ENCODE data around the gene TDP1.

Gene TDP1

GRCh38 chr14:89955022-89955744, 544 bp upstream of the TDP1 start:
- peak overlapping the region; percentile 85 for H3K4me3 ChIP-seq (ENCODE audit: low read depth, low read length)
- TF ChIP-seq CTCF (IDR thresholded peaks at IDR 0.05; ENCODE audit: low read depth, low read length, missing control alignments) = no peak
- no peak for DNase-seq (ENCODE audit: low read depth)

DNA sequence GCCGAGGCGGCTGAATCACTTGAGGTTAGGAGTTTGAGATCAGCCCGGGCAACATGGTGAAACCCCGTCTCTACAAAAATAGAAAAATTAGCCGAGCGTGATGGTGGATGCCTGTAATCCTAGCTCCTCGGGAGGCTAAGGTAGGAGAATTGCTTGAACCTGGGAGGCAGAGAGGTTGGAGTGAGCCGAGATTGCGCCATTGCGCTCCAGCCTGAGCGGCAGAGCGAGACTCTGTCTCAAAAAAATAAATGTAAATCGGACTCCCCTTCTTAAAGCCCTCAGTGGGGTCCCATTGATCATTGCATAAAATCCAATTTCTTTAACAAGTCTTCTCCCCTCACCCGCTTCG, 908 bp downstream of the TDP1 start:
- no peak for TF ChIP-seq CTCF (IDR thresholded peaks at IDR 0.05; ENCODE audit: low read depth, low read length, missing control alignments)
- DNase-seq (ENCODE audit: low read depth) = no peak
- peak overlapping the region; percentile 85 for H3K4me3 ChIP-seq (ENCODE audit: low read depth, low read length)

- H3K4me3 ChIP-seq (ENCODE audit: low read depth, low read length) = peak overlapping the region; percentile 85; the same call in 1 of the 2 replicates
- TF ChIP-seq CTCF (IDR thresholded peaks at IDR 0.05; ENCODE audit: low read depth, low read length, missing control alignments) = no peak
- DNase-seq (ENCODE audit: low read depth) = no peak
These were observed 1.6 kb downstream of the TDP1 start for GRCh38 chr14:89957376-89957775.

DNA sequence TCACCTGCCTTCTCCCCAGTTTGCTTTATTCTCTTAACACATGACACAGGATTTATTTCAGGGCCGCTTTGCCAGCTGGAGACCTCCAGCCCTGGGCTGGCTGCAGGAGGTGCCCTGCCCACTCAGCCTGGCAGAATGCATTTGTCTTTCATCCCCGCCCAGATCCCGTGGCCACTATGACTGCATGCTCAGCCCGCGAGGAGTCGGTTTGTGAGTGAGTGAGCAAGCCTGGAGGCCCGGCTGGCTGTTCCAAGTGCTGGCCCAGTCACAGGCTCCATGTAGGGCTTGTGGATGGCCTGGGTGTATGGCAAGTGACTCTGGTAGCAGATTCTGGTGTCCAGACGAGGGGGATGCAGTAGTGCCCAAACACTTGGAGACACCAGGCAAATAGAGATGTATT, 2.1 kb downstream of the TDP1 start:
- TF ChIP-seq CTCF (IDR thresholded peaks at IDR 0.05; ENCODE audit: low read depth, low read length, missing control alignments) = no peak
- no peak for DNase-seq (ENCODE audit: low read depth)
- no peak overlapping the region for H3K4me3 ChIP-seq (ENCODE audit: low read depth, low read length)

GRCh38 chr14:89958966-89959365, 3.2 kb downstream of the TDP1 start:
- no peak for DNase-seq (ENCODE audit: low read depth)
- H3K4me3 ChIP-seq (ENCODE audit: low read depth, low read length) = no peak overlapping the region
- no peak for TF ChIP-seq CTCF (IDR thresholded peaks at IDR 0.05; ENCODE audit: low read depth, low read length, missing control alignments)

- no peak for TF ChIP-seq CTCF (IDR thresholded peaks at IDR 0.05; ENCODE audit: low read depth, low read length, missing control alignments)
- H3K4me3 ChIP-seq (ENCODE audit: low read depth, low read length) = no peak overlapping the region
- DNase-seq (ENCODE audit: low read depth) = no peak
These were observed 4.2 kb downstream of the TDP1 start for GRCh38 chr14:89959853-89960445.

DNA sequence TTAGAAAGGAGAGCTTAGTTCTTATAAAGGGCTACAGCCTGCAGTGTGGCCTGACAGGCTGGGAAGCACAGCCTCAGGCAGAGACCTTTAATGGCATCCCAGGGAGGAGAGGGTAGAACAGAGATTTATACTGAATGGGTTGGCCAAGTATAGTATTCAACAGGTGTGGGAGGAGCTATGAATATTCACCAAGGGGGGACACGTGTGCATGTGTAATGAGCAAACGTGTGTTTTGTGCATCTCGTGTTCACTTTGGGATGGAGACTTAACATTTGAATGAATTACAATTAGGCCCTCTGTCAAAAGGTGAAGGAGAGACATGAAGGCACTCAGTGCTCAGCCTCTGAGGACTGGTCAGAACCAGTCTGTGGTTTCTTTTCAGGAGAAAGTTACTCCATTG, 5.2 kb downstream of the TDP1 start:
- no peak overlapping the region for H3K4me3 ChIP-seq (ENCODE audit: low read depth, low read length)
- DNase-seq (ENCODE audit: low read depth) = no peak
- no peak for TF ChIP-seq CTCF (IDR thresholded peaks at IDR 0.05; ENCODE audit: low read depth, low read length, missing control alignments)

All from GM12864 (cell line).